ENCODE results near the gene MAP6.

MAP6 gene

GRCh38 chr11:75706260-75706729 is 37.5 kb upstream of the MAP6 start:
- peak; percentile 82 for DNase-seq
- TF ChIP-seq CTCF (IDR thresholded peaks at IDR 0.05; ENCODE audit: low read depth, low read length), result peak; percentile 97

DNA sequence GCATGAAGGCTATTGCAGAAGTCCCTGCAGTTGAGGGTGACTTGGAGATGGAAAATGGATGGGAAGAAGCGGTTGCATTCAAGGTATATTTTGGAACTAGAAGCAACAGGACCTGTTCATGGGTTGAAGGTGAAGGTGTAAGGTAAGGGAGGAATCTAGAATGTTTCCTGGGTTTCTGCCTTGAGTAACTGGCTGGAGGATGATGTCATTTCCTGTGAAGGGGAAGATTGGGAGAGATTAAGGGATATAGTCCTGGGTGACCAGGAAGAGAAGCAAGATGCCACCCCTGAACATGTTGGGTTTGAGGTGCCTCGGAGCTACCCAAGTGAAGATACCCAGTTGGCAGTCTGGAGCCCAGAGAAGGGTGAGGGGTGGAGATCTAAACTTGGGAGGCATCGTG is 36.7 kb upstream of the MAP6 start:
- no peak overlapping the region for H3K27ac ChIP-seq
- H3K9me3 ChIP-seq (ENCODE audit: severe bottlenecking), result peaks cover 2% of the 10 kb centered on the region
- no peaks in the 10 kb centered on the region for H3K36me3 ChIP-seq
- no peaks in the 10 kb centered on the region for H3K27me3 ChIP-seq (ENCODE audit: insufficient read depth, low read depth, severe bottlenecking)
- no peak overlapping the region for H3K4me3 ChIP-seq (ENCODE audit: low read depth, low read length)
- DNase-seq, result no peak
- no peak for TF ChIP-seq CTCF (IDR thresholded peaks at IDR 0.05; ENCODE audit: low read depth, low read length)

More at GRCh38 chr11:75706260-75706729, 37.5 kb upstream of the MAP6 start:
- no peak overlapping the region for H3K4me3 ChIP-seq (ENCODE audit: low read depth, low read length)
- no peaks in the 10 kb centered on the region for H3K27me3 ChIP-seq (ENCODE audit: insufficient read depth, low read depth, severe bottlenecking)
- H3K36me3 ChIP-seq, result no peaks in the 10 kb centered on the region
- H3K9me3 ChIP-seq (ENCODE audit: severe bottlenecking), result peaks cover 2% of the 10 kb centered on the region
- H3K27ac ChIP-seq, result no peak overlapping the region

GRCh38 chr11:75703695-75704237 is 34.9 kb upstream of the MAP6 start:
- Histone ChIP-seq H3K9me3 (ENCODE audit: severe bottlenecking) (peaks cover 2% of the 10 kb centered on the region), H3K36me3 (no peaks in the 10 kb centered on the region), H3K27me3 (ENCODE audit: insufficient read depth, low read depth, severe bottlenecking) (no peaks in the 10 kb centered on the region), H3K4me3 (ENCODE audit: low read depth, low read length) (no peak overlapping the region), H3K27ac (no peak overlapping the region)
- no peak for DNase-seq
- no peak for TF ChIP-seq CTCF (IDR thresholded peaks at IDR 0.05; ENCODE audit: low read depth, low read length)

DNA sequence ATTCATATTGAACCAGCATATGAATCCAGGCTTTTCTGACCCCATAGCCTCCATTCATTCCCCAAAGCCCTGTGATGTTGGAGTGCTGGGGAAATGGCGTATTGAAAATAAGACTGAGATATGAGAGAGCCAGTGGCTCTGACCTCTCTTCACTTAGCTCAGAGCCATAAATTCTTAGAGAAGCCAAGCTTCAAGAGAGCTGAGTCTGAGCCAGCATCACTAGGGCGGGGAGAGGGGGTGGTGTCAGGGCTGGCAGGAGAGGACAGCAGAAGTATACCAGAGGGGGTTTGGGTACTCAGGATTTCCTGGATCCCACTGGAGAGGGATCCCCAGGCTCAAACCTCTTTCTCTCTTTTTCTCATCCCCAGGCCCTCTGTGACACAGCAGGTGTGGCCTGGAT is 32.1 kb upstream of the MAP6 start:
- Histone ChIP-seq H3K27ac (no peak overlapping the region), H3K4me3 (ENCODE audit: low read depth, low read length) (no peak overlapping the region), H3K27me3 (ENCODE audit: insufficient read depth, low read depth, severe bottlenecking) (no peaks in the 10 kb centered on the region), H3K9me3 (ENCODE audit: severe bottlenecking) (no peaks in the 10 kb centered on the region), H3K36me3 (no peaks in the 10 kb centered on the region)
- no peak for TF ChIP-seq CTCF (IDR thresholded peaks at IDR 0.05; ENCODE audit: low read depth, low read length)
- DNase-seq, result no peak

GRCh38 chr11:75697906-75698581 is 29.2 kb upstream of the MAP6 start:
- no peaks in the 10 kb centered on the region for H3K9me3 ChIP-seq (ENCODE audit: severe bottlenecking)
- DNase-seq, result no peak
- TF ChIP-seq CTCF (IDR thresholded peaks at IDR 0.05; ENCODE audit: low read depth, low read length), result no peak
- no peaks in the 10 kb centered on the region for H3K36me3 ChIP-seq
- H3K27ac ChIP-seq, result no peak overlapping the region
- H3K4me3 ChIP-seq (ENCODE audit: low read depth, low read length), result no peak overlapping the region
- no peaks in the 10 kb centered on the region for H3K27me3 ChIP-seq (ENCODE audit: insufficient read depth, low read depth, severe bottlenecking)

Data from WERI-Rb-1 (cell line).